Measurements from ENCODE around the gene SMARCA5. TPM values are rescaled to one million over a fixed set of nuclear protein-coding genes. Genes with fewer than 3 reads are reported as not detected.

The SMARCA5 gene
- total and polyA plus RNA-seq, 9 of the 15 experiments (the other 6 are each of a cell fraction or from before 2014, with no cell fraction given), result 21.6 to 57.8 (median 34.6) TPM

- TF ChIP-seq ZBTB34 (CRISPR knock-in tag; IDR thresholded peaks at IDR 0.05), result no peak
- no peak for TF ChIP-seq RFX7 (CRISPR knock-in tag; IDR thresholded peaks at IDR 0.05)
- TF ChIP-seq, protein P1, sequence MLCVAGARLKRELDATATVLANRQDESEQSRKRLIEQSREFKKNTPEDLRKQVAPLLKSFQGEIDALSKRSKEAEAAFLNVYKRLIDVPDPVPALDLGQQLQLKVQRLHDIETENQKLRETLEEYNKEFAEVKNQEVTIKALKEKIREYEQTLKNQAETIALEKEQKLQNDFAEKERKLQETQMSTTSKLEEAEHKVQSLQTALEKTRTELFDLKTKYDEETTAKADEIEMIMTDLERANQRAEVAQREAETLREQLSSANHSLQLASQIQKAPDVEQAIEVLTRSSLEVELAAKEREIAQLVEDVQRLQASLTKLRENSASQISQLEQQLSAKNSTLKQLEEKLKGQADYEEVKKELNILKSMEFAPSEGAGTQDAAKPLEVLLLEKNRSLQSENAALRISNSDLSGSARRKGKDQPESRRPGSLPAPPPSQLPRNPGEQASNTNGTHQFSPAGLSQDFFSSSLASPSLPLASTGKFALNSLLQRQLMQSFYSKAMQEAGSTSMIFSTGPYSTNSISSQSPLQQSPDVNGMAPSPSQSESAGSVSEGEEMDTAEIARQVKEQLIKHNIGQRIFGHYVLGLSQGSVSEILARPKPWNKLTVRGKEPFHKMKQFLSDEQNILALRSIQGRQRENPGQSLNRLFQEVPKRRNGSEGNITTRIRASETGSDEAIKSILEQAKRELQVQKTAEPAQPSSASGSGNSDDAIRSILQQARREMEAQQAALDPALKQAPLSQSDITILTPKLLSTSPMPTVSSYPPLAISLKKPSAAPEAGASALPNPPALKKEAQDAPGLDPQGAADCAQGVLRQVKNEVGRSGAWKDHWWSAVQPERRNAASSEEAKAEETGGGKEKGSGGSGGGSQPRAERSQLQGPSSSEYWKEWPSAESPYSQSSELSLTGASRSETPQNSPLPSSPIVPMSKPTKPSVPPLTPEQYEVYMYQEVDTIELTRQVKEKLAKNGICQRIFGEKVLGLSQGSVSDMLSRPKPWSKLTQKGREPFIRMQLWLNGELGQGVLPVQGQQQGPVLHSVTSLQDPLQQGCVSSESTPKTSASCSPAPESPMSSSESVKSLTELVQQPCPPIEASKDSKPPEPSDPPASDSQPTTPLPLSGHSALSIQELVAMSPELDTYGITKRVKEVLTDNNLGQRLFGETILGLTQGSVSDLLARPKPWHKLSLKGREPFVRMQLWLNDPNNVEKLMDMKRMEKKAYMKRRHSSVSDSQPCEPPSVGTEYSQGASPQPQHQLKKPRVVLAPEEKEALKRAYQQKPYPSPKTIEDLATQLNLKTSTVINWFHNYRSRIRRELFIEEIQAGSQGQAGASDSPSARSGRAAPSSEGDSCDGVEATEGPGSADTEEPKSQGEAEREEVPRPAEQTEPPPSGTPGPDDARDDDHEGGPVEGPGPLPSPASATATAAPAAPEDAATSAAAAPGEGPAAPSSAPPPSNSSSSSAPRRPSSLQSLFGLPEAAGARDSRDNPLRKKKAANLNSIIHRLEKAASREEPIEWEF (CRISPR knock-in tag; IDR thresholded peaks at IDR 0.05), result no peak
- no peak for TF ChIP-seq KAT7 (CRISPR knock-in tag; IDR thresholded peaks at IDR 0.05; ENCODE audit: borderline replicate concordance)
- TF ChIP-seq ZC3H4 (CRISPR knock-in tag; IDR thresholded peaks at IDR 0.05; ENCODE audit: borderline replicate concordance), result no peak
- TF ChIP-seq MED1 (CRISPR knock-in tag; IDR thresholded peaks at IDR 0.05; ENCODE audit: borderline replicate concordance), result no peak
- TF ChIP-seq SUPT5H (IDR thresholded peaks at IDR 0.05), result no peak
- peak; percentile 35; the same call in 1 of the 2 replicates for TF ChIP-seq SMARCA4 (IDR thresholded peaks at IDR 0.05)
- no peak for TF ChIP-seq POLR2A (conservative IDR thresholded peaks at IDR 0.05)
- no peak for TF ChIP-seq TFAM (CRISPR knock-in tag; conservative IDR thresholded peaks at IDR 0.05)
- no peak for TF ChIP-seq LCOR (CRISPR knock-in tag; IDR thresholded peaks at IDR 0.05)
- TF ChIP-seq ZNF717 (CRISPR knock-in tag; IDR thresholded peaks at IDR 0.05), result no peak
- no peak for TF ChIP-seq TGIF2 (CRISPR knock-in tag; IDR thresholded peaks at IDR 0.05)
- no peak for TF ChIP-seq NBN (IDR thresholded peaks at IDR 0.05; ENCODE audit: low read depth)
- TF ChIP-seq ERF (CRISPR knock-in tag; IDR thresholded peaks at IDR 0.05), result no peak
- TF ChIP-seq, protein P2, sequence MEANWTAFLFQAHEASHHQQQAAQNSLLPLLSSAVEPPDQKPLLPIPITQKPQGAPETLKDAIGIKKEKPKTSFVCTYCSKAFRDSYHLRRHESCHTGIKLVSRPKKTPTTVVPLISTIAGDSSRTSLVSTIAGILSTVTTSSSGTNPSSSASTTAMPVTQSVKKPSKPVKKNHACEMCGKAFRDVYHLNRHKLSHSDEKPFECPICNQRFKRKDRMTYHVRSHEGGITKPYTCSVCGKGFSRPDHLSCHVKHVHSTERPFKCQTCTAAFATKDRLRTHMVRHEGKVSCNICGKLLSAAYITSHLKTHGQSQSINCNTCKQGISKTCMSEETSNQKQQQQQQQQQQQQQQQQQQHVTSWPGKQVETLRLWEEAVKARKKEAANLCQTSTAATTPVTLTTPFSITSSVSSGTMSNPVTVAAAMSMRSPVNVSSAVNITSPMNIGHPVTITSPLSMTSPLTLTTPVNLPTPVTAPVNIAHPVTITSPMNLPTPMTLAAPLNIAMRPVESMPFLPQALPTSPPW (CRISPR knock-in tag; IDR thresholded peaks at IDR 0.05), result peak; percentile 9; the same call in 1 of the 2 replicates
- no peak for TF ChIP-seq FOXM1 (IDR thresholded peaks at IDR 0.05; ENCODE audit: low read depth)
- no peak for TF ChIP-seq FOXM1 (CRISPR knock-in tag; IDR thresholded peaks at IDR 0.05; ENCODE audit: low read depth)
- TF ChIP-seq NCOR1 (IDR thresholded peaks at IDR 0.05), result peak; percentile 45; the same call in 1 of the 2 replicates
- no peak for TF ChIP-seq HMG20B (CRISPR knock-in tag; IDR thresholded peaks at IDR 0.05)
- TF ChIP-seq BCL6 (CRISPR knock-in tag; IDR thresholded peaks at IDR 0.05), result no peak
- no peak for TF ChIP-seq ZNF778 (CRISPR knock-in tag; IDR thresholded peaks at IDR 0.05)
- TF ChIP-seq, protein P3, sequence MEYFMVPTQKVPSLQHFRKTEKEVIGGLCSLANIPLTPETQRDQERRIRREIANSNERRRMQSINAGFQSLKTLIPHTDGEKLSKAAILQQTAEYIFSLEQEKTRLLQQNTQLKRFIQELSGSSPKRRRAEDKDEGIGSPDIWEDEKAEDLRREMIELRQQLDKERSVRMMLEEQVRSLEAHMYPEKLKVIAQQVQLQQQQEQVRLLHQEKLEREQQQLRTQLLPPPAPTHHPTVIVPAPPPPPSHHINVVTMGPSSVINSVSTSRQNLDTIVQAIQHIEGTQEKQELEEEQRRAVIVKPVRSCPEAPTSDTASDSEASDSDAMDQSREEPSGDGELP (CRISPR knock-in tag; IDR thresholded peaks at IDR 0.05; ENCODE audit: borderline replicate concordance), result peak; percentile 33; the same call in 1 of the 2 replicates
- no peak for TF ChIP-seq ZKSCAN3 (CRISPR knock-in tag; IDR thresholded peaks at IDR 0.05)
These were observed 995 bp downstream of the SMARCA5 start (continued) for GRCh38 chr4:143514497-143514896.

All from K562 (cell line).